HG03378 (cell line): ENCODE measurements around the gene MRGPRD.

Experiments used
- ATAC-seq: cut with Tn5 transposase; IDR thresholded peaks from one replicate; pipeline ENCODE4 v1.9.1; 2021; ENCODE audit warnings: mild to moderate bottlenecking, moderate library complexity; ENCODE audit not compliant: unreplicated experiment

The MRGPRD gene

DNA sequence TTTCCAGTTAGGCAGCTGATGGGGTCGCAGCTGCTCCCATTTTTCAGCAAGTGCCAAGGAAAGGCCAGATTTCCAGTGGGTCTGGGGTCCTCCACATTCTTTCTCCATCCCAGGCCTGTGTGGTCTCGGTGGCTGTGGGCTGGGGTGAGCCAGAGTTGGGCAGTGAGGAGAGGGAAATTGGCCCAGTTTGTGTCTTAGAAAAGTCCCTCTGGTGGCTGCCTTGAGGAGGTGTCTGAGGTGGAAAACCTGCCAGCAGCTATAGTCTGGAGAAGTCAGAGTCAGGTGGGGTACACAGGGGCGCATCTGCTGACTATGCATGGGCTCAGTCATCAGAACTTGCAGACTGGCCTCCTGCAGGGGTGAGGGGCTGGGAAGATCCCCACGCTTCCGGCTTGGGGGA, 30.5 kb downstream of the MRGPRD start:
- no peak for ATAC-seq

GRCh38 chr11:68948935-68949334, 31.9 kb downstream of the MRGPRD start:
- ATAC-seq = no peak

DNA sequence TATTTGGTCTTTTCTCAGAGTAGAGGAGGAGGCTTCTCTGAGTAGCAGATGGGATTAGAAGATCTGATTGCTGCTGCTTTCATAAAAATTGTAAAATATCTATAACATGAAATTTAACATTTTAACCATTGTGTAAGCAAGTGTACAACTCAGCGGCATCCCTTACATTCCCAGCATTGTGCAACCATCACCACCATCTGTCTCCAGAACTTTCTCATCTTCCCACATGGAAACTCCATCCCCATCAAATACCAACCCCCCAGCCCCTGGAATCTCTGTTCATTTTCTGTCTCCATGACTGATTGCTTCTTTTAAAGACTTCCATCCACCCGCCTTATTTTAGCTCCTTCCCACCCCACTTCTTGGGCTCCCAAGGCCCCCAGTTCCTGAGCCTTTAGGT, 32.3 kb downstream of the MRGPRD start:
- no peak for ATAC-seq

DNA sequence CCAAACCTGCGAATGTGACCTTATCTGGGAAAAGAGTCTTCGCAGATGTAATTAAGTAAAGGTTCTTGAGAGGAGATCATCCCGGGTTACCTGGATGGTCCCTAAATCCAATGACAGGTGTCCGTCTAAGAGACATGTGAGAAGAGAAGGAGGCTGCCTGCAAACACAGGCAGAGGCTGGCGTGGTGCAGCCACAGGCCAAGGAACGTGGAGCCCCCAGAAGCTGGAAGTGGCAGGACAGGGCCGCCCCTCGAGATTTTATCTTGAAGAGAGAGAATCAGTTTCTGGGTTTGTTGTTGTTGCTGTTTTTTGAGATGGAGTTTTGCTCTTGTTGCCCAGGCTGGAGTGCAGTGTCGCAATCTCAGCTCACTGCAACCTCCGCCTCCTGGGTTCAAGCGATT, 33.6 kb downstream of the MRGPRD start:
- ATAC-seq = no peak

- ATAC-seq = no peak
Measured at GRCh38 chr11:68946416-68947090, 34.2 kb downstream of the MRGPRD start.

DNA sequence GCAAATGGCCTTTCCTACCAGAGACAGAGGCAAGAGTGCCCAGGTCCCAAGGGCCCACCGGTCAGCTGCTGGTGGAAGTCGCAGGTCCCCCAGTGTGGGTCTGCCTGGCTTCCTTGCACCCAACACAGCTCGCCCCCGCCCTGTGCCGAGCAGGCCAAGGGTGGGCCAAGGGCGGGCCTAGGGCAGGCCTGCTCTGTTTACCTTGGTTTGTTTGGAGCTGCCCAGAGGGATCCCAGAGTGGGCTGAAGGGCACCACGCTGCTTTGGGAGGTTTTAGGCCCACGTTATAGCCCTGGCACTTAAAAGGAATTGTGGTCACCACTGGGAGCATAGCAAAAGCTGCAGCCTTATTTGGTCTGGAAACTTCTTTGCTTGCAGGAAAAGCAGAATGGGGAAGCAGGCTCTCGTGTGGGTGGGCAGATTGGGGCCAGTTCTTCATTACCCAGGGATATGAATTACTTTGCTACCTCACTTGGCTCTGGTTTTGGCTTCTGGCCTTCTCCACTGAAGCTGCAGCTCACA, 38.0 kb downstream of the MRGPRD start:
- ATAC-seq = no peak

DNA sequence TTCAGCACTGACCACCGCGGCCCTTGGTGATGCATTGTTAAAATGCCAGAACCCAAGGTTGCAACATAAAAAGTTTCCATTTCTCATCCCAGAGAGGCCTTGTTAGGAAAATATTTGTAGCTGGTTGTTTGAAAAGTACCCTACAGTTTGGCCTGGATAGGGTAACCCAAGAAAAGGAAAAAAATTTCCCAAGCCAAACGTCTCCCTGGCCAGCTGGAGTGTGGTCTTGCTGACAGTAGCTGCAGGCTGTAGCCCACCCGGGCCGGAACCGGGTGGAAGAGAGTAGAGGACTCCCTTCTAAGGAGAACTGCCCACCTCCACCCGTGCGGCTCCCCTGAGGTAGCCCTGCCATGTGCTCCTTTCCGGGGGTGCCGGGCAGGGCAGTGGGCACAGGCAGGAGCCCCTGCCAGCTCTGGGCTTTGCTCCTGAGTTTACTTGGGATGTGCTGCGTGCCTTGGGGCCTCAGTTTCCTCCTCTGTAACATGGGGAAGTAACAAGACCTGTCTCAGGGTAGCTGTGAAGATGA, 38.6 kb downstream of the MRGPRD start:
- no peak for ATAC-seq

- ATAC-seq = no peak
Measured at GRCh38 chr11:68941324-68942094, 39.3 kb downstream of the MRGPRD start.

- ATAC-seq = no peak
Measured at GRCh38 chr11:68940651-68941323, 40.0 kb downstream of the MRGPRD start.

DNA sequence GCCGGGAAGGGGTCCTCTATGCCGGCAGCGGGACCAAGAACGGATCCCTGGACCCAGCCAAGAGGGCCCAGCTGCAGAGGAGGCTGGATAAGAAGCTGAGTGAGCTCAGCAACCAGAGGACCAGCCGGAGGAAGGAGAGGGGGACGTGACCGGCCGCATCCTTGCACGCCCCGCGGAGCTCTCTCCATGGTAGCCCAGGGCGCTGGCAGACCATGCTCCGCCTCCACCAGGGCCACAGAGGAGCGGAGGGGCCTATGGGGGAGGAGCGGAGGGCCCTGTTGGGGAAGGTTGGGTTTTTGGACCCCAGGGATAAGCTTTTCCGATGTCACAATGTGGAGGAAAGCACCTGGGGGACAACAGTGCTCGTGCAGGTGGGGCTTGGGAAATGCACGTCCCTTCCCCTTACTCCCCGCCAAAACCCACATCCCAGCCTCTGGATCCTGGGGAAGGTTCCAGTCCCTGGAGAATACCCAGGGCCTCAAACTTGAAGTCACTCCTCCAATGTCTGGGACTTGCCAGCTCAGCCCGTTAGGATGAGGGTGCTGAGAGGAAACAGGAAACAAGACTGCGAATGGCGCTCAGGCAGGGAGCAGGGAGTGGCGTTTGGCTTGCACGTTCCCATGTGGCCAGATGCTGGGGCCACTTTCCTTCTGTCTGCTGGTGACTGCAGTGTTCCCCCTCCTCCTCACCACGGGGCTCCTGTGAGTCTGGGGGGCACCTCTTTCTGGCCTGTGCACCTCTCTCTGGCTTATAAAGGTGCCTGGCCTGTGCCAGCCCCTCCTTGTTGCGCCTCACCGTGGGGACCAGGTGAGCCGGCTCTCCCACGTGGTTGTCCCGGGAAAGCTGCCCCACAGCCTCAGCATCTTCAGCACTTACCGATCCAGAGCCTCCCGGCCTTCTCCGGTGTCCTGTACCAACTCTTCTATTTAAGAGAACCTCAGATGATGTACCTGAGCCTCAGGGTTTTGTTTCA, 40.9 kb downstream of the MRGPRD start:
- no peak for ATAC-seq

GRCh38 chr11:68938816-68939582, 41.8 kb downstream of the MRGPRD start:
- no peak for ATAC-seq

- no peak for ATAC-seq
Measured at GRCh38 chr11:68938088-68938487, 42.7 kb downstream of the MRGPRD start.

DNA sequence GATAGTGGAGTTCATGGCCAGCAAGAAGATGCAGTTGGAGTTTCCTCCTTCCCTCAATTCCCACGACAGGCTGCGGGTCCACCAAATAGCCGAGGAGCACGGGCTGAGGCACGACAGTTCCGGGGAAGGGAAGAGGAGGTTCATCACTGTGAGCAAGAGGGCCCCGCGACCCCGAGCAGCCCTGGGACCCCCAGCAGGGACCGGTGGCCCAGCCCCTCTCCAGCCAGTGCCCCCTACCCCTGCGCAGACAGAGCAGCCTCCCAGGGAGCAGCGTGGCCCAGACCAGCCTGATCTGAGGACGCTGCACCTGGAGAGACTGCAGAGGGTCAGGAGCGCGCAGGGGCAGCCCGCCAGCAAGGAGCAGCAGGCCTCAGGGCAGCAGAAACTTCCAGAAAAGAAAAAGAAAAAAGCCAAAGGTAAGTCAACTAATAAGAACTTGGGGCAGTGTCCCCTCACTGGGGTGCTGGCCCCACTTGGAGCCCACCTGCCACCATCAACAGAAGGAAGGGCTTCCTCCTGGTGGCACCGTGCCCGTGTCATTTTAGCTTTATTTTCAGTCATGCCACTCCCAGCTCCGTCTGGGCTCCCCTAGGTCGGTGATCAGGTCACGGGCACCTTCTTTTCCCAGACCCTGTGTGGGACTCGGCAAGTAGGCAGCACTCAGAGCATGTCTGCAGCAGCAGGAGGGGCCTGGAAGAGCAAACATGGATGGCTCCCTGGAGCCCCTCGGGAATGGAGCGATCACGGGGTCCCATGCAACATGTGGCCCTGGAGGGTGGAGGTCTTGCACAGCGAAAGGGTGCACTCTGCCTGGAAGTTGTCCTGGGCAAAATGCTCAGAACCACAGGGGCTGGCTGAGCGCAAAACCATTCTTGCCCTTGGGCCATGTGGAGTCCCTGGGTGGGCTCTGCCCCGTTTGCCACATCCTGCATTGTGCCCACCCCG, 43.8 kb downstream of the MRGPRD start:
- ATAC-seq = no peak

DNA sequence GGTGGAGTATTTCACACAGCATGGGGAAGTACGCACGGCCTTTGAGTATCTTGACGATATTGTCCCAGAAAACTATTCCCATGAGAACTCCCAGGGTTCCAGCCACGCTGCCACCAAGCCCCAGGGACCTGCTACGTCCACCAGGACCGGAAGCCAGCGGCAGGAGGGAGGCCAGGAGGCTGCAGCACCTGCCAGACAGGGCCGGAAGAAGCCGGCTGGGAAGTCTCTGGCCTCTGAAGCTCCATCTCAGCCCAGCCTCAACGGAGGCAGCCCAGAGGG, 44.5 kb downstream of the MRGPRD start:
- no peak for ATAC-seq

DNA sequence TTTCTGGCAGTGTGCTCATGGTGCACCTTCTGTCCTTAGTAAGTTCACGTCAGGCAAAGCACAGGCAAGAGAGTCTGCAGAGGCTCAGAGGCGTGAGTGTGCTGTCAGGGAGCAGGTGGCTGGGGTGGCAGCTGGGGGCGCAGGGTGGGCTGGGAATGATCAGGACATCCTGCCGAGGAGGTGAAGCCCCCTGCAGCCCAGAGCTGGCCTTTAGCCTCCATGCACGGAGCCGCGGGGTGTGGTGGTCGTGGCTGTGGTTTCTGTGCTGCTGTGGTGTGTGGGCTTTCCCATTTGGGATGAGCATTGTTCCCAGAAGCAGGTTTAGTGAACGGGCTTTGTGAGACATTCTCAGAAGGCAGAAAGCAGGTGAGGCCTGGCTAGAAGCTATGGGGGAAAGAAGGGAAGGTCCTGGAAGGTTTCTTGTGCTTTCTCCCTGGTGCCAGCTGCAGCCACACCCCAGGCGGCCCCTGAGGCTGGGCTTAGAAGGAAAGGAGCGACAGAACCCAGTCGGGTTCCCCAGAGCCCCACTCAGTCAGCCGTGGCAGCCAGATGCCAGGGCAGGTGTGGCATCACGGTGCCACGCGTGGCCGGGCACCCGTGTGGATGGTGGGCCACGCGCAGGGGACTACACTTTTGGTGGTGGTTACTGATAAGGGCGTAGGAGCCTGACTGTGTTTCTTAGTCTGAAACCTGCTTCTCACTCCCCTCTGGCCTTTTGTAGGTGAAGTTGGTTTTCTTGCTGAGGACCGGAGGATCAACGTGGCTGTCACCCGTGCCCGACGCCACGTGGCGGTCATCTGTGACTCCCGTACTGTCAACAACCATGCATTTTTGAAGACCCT, 45.0 kb downstream of the MRGPRD start:
- ATAC-seq = no peak

DNA sequence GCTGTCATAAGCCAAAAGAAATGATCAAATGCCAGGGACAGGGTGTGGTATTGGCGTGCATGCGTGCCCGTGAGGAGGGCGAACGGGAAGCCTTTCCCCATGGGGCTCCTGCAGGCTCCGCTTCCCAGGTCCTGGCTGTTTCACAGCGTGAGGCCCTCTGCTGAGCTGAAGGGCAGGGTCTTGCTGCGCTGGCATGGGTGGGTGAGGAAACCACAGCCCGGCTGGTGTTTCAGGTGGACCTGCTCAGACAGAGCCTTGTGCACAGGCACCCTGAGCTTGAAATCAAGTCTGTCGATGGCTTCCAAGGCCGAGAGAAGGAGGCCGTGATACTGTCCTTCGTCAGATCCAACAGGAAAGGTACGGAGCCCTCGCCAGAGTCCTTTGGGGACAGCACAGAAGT, 45.7 kb downstream of the MRGPRD start:
- no peak for ATAC-seq

DNA sequence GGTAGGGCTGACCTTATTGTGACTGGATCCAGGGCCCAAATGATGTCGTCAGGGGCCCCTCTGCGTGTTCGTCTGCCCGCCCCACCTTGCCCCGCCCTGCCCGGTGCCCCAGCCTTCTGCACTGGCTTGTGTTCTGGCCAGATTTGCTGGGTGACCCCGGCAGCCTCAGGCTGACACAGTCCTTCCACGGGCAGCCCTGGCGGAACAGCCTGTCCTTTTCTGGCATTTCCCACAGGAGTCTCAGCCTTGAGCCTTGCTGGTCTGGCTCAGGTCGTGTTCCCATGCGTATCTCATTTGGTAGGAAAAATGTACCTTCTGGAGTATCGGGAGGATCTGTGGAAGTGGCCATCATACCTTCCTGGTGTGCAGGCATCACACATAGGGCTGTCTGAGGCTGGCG, 46.1 kb downstream of the MRGPRD start:
- ATAC-seq = no peak

GRCh38 chr11:68934321-68934645, 46.5 kb downstream of the MRGPRD start:
- ATAC-seq = no peak
